ENCODE measurements around the gene NEK6. TPM values are rescaled to one million over a fixed set of nuclear protein-coding genes. Genes with fewer than 3 reads are reported as not detected.
A peak's percentile ranks its signal among the peaks of the same experiment; 100 is the strongest.

NEK6 gene
- total RNA-seq, 1 experiment from 2014 or later, result 43.9 TPM

DNA sequence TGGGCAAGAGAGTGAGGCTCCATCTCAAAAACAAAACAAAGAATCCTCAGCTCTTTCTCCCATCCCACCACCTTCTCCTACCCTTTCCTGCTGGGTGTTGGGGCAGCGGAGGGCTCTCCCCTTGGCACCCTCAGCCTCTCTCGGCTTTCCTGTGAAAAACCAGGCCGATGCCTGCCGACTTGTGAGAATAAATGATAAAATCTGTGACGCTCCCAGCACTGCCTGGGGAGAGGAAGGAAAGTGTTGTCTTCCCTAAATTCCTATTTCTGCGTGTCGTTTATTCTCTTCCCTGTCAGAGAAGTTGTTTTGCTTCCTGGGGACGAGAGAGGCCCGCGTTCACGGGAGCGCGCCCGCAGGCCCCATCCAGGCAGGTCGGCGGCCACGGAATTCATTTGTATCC is 19.7 kb downstream of the NEK6 start:
- DNase-seq (ENCODE audit: low read depth), result no peak

- no peak for DNase-seq (ENCODE audit: low read depth)
Observed at GRCh38 chr9:124278054-124278540, 20.3 kb downstream of the NEK6 start.

- no peak for DNase-seq (ENCODE audit: low read depth)
Observed at GRCh38 chr9:124279531-124280175, 21.9 kb downstream of the NEK6 start.

- peak; percentile 54 for DNase-seq (ENCODE audit: low read depth)
Observed at GRCh38 chr9:124280176-124280691, 22.5 kb downstream of the NEK6 start.

DNA sequence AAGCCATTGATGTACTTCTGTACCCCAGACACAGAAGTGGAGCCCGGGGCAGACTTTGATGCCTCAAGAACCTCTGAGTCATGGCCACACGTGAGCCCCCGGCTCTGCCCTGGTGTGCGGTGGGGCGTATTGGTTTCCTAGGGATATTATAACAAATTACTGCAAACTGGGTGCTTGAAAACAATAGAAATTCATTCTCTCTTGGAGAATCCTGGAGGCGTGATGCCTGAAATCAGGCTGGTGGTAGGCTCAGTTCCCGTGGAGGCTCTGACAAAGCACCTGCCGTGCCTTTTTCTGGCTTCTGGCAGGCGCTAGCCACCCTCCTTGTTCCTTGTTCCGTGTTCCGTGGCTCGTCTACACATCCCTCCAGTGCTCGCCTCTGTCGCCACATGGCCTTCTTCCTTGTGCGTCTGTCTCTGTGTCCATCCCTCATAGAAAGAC is 24.2 kb downstream of the NEK6 start:
- no peak for DNase-seq (ENCODE audit: low read depth)

- DNase-seq (ENCODE audit: low read depth), result no peak
Observed at GRCh38 chr9:124282442-124283227, 24.9 kb downstream of the NEK6 start.

GRCh38 chr9:124283228-124283814 is 25.6 kb downstream of the NEK6 start:
- no peak for DNase-seq (ENCODE audit: low read depth)

- no peak for DNase-seq (ENCODE audit: low read depth)
Observed at GRCh38 chr9:124284237-124284831, 26.6 kb downstream of the NEK6 start.

- no peak for DNase-seq (ENCODE audit: low read depth)
Observed at GRCh38 chr9:124284940-124285441, 27.2 kb downstream of the NEK6 start.

DNA sequence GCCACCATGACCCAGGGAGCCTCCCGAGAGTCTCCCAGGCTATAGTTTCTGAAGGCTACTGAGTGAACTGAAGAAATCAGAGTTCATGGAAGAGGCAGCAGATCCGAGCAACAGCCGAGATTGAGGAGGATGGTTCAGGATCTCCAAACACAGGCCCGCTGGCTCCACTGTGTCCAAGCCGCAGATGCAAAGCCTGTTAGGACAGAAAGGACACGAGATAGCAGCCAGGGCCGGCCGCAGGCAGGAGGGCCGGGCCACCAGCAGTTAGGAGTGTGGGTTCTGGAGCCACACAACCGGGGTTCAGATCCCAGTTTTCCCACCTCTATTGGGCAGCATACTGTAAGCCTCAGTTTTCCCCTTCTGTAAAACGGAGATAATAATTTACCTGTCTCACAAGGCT is 27.7 kb downstream of the NEK6 start:
- no peak for DNase-seq (ENCODE audit: low read depth)

DNA sequence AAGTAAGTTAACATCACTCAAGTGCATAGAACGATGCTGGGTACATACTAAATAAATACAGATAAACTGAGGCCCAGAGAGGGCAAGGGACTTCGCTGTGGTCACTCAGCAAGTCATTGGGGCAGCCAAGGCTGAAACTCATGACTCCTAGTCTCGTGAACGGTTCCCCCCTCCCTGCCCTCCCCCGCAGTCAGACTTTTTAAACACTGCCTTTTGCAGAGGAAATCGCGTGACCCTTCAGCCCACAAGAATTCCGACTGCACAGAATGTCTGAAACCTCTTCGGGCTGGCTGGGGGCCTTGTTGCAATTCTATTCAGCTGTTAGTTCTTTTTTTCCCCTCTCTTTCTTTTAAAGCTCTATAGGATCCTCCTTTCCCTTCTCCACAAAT is 28.1 kb downstream of the NEK6 start:
- DNase-seq (ENCODE audit: low read depth), result peak; percentile 92

DNA sequence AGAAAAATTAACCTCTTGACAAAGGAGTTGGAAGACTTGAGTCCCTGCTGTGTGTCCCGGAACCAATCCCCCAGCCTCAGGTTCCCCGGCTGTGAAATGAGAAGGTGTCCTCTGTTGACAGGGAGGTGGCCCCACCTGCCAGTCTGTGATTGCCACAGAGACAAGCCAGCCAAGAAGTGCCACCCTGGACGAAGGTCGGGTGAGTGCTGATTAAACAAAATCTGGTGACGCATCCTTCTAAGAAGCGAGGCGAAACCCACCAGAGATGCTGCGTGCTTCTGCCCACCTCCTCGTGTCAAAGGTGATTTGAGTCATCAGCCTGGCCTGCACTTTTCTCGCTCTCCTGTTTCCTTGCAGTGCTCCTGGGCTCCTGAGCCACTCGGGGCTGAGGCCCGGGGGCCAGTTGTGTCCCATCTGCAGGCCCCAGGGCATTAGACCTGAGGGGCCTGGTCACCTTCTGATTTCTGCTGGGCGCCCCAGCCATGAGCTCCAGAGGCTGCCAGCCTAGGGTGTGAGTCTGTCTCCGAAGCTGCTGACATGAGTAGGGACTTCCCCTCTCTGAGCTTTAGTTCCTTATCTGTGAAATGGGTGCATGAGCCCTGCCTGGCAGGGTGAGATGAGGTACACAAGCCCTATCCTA is 28.7 kb downstream of the NEK6 start:
- DNase-seq (ENCODE audit: low read depth), result peak; percentile 95

DNA sequence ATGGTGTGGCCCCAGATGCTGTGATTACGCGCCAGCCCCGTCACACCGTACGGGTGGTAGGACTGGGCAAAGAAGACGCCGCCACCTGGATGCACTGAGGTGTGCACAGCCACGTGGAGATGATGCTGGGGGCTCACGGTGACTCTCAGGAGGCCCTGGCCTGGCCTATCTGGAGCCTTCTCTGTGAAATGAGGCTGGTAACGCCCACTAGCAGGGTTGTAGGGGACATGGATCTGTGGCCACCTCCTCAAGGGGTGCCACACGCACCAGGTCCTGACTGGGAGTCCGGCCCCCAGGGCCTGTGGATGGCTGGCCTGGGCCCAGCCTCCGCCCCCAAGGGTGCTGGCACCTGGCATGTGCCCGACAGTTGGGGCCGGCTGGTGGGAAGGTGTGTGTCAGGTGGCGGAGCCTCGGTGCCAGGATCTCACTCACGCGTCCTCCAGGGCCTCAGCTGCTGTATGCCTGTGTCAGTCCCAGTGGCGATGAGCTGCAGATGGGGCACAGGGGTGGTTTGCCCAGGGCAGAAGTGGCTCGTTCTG is 32.4 kb downstream of the NEK6 start:
- no peak for DNase-seq (ENCODE audit: low read depth)

DNA sequence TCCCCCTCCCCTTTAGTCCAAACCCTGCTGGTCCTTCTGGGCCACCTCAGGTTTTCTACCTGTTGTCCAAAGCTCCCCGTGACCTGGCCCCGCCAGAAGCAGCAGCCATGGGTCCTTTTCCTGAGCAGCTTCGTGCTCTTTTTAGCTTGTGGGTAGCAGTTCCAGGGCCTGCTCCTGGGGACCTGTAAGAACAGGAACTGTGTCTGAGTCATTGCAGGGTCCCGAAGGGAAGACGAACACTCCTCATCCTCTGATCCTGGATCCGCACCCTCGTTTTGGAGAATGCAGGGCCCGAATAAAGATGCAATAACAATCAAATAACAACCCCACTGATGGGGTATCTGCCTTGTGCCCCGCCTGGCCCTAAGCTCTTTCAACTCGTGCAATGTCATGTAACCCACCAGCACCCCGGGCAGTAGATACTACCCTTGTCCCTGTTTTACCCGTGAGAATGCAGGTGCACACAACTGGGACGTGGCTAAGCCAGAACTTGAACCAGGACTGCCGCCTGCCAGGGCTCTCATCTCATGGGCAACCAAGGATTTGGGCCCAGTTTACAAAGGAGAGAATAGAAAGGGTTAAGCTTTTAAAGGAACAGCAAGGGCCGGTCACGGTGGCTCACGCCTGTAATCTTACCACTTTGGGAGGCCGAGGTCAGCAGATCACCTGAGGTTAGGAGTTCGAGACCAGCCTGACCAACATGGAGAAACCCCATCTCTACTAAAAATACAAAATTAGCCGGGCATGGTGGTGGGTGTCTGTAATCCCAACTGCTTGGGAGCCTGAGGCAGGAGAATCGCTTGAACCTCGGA is 33.2 kb downstream of the NEK6 start:
- no peak for DNase-seq (ENCODE audit: low read depth)

- no peak for DNase-seq (ENCODE audit: low read depth)
Observed at GRCh38 chr9:124291801-124292396, 34.1 kb downstream of the NEK6 start.

- DNase-seq (ENCODE audit: low read depth), result no peak
Observed at GRCh38 chr9:124292696-124293593, 35.2 kb downstream of the NEK6 start.

GRCh38 chr9:124293718-124294506 is 36.2 kb downstream of the NEK6 start:
- DNase-seq (ENCODE audit: low read depth), result no peak

Measured in HT1080 (cell line).